ENCODE measurements around the gene PGLYRP1.

DNA sequence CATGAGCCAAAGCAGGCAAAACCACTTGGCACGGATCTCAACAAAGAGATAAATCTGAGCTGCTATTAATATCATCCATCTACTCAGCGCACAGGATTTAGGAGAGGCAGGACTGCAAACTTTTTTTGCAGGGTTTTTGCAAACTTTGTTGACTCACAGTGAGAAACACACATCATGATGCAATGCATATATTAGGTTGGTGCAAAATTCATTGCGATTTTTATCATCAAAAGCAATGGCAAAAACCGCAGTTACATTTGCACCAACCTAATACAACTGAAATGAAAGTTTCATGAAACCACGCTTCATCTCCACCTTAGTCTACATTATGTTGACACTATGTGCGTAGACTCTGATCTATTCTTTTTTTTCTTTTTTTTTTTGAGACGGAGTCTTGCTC, 44.7 kb downstream of the PGLYRP1 start:
- TF ChIP-seq EZH2 (conservative IDR thresholded peaks at IDR 0.05; ENCODE audit: low read depth, low read length) (no peak), DPF2 (CRISPR knock-in tag; IDR thresholded peaks at IDR 0.05; ENCODE audit: borderline replicate concordance, low read depth) (no peak), MED8 (CRISPR knock-in tag; IDR thresholded peaks at IDR 0.05; ENCODE audit: insufficient replicate concordance) (no peak), MTA3 (CRISPR knock-in tag; IDR thresholded peaks at IDR 0.05) (no peak), KLF6 (CRISPR knock-in tag; IDR thresholded peaks at IDR 0.05) (no peak), ZBTB1 (CRISPR knock-in tag; IDR thresholded peaks at IDR 0.05; ENCODE audit: borderline replicate concordance) (no peak), HDAC2 (CRISPR knock-in tag; IDR thresholded peaks at IDR 0.05) (no peak), ZNF879 (CRISPR knock-in tag; IDR thresholded peaks at IDR 0.05) (no peak), ELF1 (CRISPR knock-in tag; IDR thresholded peaks at IDR 0.05) (no peak)
- TF ChIP-seq, protein P1, sequence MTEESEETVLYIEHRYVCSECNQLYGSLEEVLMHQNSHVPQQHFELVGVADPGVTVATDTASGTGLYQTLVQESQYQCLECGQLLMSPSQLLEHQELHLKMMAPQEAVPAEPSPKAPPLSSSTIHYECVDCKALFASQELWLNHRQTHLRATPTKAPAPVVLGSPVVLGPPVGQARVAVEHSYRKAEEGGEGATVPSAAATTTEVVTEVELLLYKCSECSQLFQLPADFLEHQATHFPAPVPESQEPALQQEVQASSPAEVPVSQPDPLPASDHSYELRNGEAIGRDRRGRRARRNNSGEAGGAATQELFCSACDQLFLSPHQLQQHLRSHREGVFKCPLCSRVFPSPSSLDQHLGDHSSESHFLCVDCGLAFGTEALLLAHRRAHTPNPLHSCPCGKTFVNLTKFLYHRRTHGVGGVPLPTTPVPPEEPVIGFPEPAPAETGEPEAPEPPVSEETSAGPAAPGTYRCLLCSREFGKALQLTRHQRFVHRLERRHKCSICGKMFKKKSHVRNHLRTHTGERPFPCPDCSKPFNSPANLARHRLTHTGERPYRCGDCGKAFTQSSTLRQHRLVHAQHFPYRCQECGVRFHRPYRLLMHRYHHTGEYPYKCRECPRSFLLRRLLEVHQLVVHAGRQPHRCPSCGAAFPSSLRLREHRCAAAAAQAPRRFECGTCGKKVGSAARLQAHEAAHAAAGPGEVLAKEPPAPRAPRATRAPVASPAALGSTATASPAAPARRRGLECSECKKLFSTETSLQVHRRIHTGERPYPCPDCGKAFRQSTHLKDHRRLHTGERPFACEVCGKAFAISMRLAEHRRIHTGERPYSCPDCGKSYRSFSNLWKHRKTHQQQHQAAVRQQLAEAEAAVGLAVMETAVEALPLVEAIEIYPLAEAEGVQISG (CRISPR knock-in tag; IDR thresholded peaks at IDR 0.05) = no peak
- TF ChIP-seq, protein P2, sequence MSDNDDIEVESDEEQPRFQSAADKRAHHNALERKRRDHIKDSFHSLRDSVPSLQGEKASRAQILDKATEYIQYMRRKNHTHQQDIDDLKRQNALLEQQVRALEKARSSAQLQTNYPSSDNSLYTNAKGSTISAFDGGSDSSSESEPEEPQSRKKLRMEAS (IDR thresholded peaks at IDR 0.05) = no peak
- TF ChIP-seq, protein P3, sequence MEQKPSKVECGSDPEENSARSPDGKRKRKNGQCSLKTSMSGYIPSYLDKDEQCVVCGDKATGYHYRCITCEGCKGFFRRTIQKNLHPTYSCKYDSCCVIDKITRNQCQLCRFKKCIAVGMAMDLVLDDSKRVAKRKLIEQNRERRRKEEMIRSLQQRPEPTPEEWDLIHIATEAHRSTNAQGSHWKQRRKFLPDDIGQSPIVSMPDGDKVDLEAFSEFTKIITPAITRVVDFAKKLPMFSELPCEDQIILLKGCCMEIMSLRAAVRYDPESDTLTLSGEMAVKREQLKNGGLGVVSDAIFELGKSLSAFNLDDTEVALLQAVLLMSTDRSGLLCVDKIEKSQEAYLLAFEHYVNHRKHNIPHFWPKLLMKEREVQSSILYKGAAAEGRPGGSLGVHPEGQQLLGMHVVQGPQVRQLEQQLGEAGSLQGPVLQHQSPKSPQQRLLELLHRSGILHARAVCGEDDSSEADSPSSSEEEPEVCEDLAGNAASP (CRISPR knock-in tag; IDR thresholded peaks at IDR 0.05; ENCODE audit: borderline replicate concordance) = no peak

All from HepG2 (cell line).